HG02623 (cell line): ENCODE data around the gene LIX1L.

Experiments used
- ATAC-seq: cut with Tn5 transposase; IDR thresholded peaks from one replicate; pipeline ENCODE4 v1.9.1; 2021; ENCODE audit warnings: moderate library complexity; ENCODE audit not compliant: unreplicated experiment

The LIX1L gene

GRCh38 chr1:145897969-145898368 lies 59.8 kb downstream of the LIX1L start:
- no peak for ATAC-seq

GRCh38 chr1:145895471-145895870 lies 62.3 kb downstream of the LIX1L start:
- no peak for ATAC-seq

GRCh38 chr1:145893306-145894055 lies 64.3 kb downstream of the LIX1L start:
- no peak for ATAC-seq

- no peak for ATAC-seq
These were observed 65.2 kb downstream of the LIX1L start for GRCh38 chr1:145892486-145893087.

GRCh38 chr1:145891587-145892485 lies 66.0 kb downstream of the LIX1L start:
- no peak for ATAC-seq

- ATAC-seq = no peak
These were observed 66.7 kb downstream of the LIX1L start for GRCh38 chr1:145891143-145891542.

- no peak for ATAC-seq
These were observed 68.1 kb downstream of the LIX1L start for GRCh38 chr1:145889722-145890121.

GRCh38 chr1:145887631-145888030 lies 70.2 kb downstream of the LIX1L start:
- ATAC-seq = no peak

GRCh38 chr1:145886816-145887215 lies 71.0 kb downstream of the LIX1L start:
- ATAC-seq = no peak

GRCh38 chr1:145886390-145886789 lies 71.4 kb downstream of the LIX1L start:
- ATAC-seq = no peak

- ATAC-seq = peak; percentile 99
These were observed 72.0 kb downstream of the LIX1L start, which contains the start of gene ANKRD35 for GRCh38 chr1:145885738-145886287. TSS of gene ANKRD35 (minus strand) at chr1:145885866. CDS start at chr1:145885758, 108 bp downstream.

GRCh38 chr1:145884675-145885074 lies 73.1 kb downstream of the LIX1L start:
- no peak for ATAC-seq
